Stimulated activated CD4-positive, alpha-beta T cell treated with anti-CD3 and anti-CD28 coated beads, TNF-alpha, amount 100 ng/mL, for 48 hours (primary cell): ENCODE measurements around the gene SYCN.

Source experiments
- DNase-seq, 3 donors: peaks; one replicate each; pipeline ENCODE4 v3.0.0-alpha.2; 2020; ENCODE audit warnings: low read depth in 3 of 3

SYCN gene

DNA sequence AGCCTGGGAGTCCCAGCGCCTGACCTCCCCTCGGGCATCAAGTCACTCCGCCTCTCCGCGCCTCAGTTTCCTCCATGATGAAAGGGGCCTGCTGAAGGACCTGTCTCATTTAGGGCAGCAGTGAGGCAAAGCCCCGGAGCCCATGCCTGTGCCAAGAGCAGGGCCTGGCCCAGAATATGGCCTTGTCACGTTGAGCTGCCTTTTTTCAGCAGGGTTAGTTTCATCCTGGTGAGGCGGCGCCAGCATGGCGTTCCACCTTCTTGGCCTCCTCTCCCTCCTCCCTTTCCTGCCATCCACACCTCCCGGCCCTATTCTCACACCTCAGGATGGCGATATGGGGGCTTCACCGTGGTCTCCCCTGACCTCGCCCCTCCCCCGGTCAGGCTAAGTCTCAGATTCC, 48.3 kb downstream of the SYCN start:
- no peak for DNase-seq

- no peak for DNase-seq
These were observed 48.9 kb downstream of the SYCN start for GRCh38 chr19:39155114-39155700.

GRCh38 chr19:39154629-39155100, 49.4 kb downstream of the SYCN start:
- no peak for DNase-seq

- no peak for DNase-seq
These were observed 49.9 kb downstream of the SYCN start for GRCh38 chr19:39154100-39154628.
